ENCODE measurements around the gene GUCD1. TPM values are rescaled to one million over a fixed set of nuclear protein-coding genes. Genes with fewer than 3 reads are reported as not detected.

GUCD1 gene
- total RNA-seq, 4 donors from 2014 or later = 51.6 to 89.7 (median 74.2) TPM

DNA sequence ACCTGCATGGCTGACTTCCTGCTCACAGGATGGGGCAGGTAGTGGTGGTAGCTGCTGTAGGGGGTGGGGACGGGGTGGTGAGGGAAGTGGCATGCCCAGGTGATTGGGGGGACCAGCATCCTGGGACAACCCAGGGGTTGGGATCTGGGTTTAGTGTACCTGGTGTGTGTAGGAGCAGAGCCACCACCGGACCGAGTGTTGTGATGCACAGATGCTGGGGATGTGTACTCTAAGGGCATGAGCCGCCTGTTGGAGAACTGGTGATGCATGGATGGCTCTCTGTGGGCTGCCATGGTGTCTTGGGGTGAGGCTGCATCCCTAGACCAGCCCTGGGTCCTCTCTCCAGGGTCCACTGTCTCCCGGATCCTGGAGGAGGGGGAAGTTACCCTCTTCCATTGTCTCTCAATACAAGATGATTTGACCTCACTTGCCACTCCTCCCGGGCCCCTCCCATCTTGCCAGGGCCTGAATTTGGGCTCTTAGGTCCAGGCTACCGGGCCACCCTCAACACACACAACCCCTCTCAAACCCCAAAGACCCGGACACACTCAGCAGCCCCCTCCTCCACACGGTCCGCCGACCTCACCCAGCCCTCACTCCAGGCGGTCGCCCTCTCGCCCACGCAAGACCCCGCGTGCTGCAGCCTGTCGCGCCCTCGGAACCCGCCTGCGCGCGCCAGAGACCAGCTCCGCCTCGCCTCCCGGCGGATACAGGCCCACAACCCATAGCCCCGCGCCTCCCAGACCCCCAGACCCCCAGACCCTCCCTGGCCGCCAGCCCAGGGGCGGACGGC is 37.3 kb upstream of the GUCD1 start:
- 14 to 16% methylated on average over 13 to 17 of the region's 33 CpGs for WGBS, 2 donors

DNA sequence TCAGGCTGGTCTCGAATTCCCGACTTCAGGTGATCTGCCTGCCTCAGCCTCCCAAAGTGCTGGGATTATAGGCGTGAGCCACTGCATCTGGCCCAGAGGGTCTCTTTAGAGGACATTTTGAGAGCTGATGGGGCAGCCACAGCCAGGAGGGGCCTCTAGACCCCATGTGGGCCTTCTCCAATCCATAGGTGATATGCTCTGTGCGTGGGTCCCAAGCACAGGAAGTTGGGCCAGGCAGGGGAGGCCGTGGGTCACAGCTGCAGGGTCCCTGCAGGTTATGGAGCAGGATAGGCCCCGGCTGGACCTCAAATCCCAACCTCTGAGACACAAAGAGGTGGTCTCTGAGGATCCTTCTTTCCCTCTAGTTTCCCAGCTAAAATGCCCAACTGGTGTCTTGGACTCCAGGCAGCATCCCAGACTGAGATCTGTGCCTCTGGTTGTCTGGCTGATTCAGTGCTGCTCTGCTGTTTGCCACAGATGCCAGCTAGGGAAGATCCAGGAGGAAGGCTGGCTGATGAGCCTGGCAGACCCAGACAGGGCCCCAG is 36.4 kb upstream of the GUCD1 start:
- Histone ChIP-seq H3K27me3 (no peaks in the 10 kb centered on the region), H3K27ac (peak overlapping the region in 1 of 3 donors; percentile 7), H3K4me1 (peaks cover 43 to 61% of the 10 kb centered on the region in 2 donors), H3K36me3 (peaks cover 0 to 4% of the 10 kb centered on the region in 2 donors), H3K4me3 (replicated peaks in 1 of 3) (no peak overlapping the region), H3K9me3 (no peaks in the 10 kb centered on the region)
- TF ChIP-seq, protein P1, sequence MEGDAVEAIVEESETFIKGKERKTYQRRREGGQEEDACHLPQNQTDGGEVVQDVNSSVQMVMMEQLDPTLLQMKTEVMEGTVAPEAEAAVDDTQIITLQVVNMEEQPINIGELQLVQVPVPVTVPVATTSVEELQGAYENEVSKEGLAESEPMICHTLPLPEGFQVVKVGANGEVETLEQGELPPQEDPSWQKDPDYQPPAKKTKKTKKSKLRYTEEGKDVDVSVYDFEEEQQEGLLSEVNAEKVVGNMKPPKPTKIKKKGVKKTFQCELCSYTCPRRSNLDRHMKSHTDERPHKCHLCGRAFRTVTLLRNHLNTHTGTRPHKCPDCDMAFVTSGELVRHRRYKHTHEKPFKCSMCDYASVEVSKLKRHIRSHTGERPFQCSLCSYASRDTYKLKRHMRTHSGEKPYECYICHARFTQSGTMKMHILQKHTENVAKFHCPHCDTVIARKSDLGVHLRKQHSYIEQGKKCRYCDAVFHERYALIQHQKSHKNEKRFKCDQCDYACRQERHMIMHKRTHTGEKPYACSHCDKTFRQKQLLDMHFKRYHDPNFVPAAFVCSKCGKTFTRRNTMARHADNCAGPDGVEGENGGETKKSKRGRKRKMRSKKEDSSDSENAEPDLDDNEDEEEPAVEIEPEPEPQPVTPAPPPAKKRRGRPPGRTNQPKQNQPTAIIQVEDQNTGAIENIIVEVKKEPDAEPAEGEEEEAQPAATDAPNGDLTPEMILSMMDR (IDR thresholded peaks at IDR 0.05) = no peak
- no peak for TF ChIP-seq POLR2A (IDR thresholded peaks at IDR 0.05)
- WGBS, 2 donors = 92 to 100% methylated on average over 2 to 6 of the region's 6 CpGs
- DNase-seq = no peak
- intact Hi-C loops (cut with DNase I) = no loop called here

More for the DNA sequence above, 37.3 kb upstream of the GUCD1 start:
- peak; percentile 42 to 54 for DNase-seq
- peaks cover 43 to 61% of the 10 kb centered on the region in 2 donors for H3K4me1 ChIP-seq
- TF ChIP-seq, protein P1 (IDR thresholded peaks at IDR 0.05) = no peak
- TF ChIP-seq POLR2A (IDR thresholded peaks at IDR 0.05) = no peak
- peak overlapping the region; percentile 24 to 84 (median 59) for H3K4me3 ChIP-seq (replicated peaks in 1 of 3)
- H3K27ac ChIP-seq = peak overlapping the region; percentile 86 to 90 (median 86)
- no peaks in the 10 kb centered on the region for H3K27me3 ChIP-seq
- H3K36me3 ChIP-seq = peaks cover 0 to 4% of the 10 kb centered on the region in 2 donors
- intact Hi-C loops (cut with DNase I) = no loop called here
- H3K9me3 ChIP-seq = no peaks in the 10 kb centered on the region

DNA sequence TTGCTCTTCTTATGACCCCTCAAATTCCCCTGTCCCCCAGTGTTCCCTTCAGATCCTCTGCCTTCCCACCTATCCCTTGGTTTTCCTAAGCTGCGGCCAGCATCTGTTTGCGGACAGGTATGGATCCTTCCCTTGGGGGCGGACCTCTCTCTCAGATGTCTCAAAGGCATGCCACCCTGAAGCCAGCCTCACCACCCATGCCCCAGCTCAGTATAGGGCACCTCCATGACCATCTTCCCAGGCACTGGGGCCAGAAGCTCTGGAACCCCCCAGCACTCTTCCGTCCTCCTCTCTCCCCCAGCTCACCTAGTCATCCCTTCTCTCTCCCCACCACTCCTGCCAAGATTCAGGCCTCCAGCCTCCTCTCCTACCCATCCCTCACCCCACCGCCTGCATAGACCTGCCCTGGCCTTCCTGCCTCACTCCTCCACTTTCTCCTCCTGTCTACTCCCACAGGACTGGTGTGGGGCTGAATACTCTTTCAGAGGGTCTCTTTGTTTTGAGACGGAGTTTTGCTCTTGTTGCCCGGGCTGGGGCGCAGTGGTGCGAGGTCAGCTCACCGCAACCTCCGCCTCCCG is 35.7 kb upstream of the GUCD1 start:
- intact Hi-C loops (cut with DNase I) = no loop called here
- WGBS, 2 donors = 97 to 98% methylated on average over 12 of the region's 12 CpGs
- no peak for DNase-seq
- TF ChIP-seq POLR2A (IDR thresholded peaks at IDR 0.05) = no peak
- TF ChIP-seq, protein P1 (IDR thresholded peaks at IDR 0.05) = no peak
- no peaks in the 10 kb centered on the region for H3K9me3 ChIP-seq
- H3K4me1 ChIP-seq = peaks cover 43 to 56% of the 10 kb centered on the region in 2 donors
- no peaks in the 10 kb centered on the region for H3K27me3 ChIP-seq
- H3K4me3 ChIP-seq (replicated peaks in 1 of 3) = no peak overlapping the region
- no peak overlapping the region for H3K27ac ChIP-seq
- peaks cover 0 to 4% of the 10 kb centered on the region in 2 donors for H3K36me3 ChIP-seq

DNA sequence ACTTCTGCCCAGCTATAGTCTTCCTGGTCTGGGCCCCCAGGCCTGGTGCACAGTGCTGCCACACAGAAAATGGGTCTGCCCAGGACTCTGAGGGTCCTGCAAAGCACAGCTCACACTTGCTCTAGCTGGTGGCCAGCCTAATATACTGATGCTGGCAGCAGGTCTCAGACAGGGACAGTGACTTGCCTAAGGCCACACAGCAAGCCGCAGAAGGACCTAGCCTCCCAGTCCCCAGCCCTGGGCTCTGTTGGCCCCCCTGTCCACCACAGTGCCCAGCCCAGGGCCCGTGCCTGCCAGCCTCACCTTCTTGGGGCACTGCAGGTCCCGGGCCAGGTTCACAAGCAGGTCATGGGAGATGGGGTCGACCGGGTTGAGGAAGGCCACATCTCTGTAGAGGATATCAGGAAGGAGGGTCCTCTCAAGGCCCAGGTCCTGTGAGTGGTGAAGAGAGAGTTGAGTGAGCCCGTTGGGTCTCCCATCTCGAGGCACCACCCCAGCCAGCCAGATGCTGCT is 34.6 kb upstream of the GUCD1 start:
- Histone ChIP-seq H3K36me3 (peaks cover 0 to 4% of the 10 kb centered on the region in 2 donors), H3K4me3 (replicated peaks in 1 of 3) (no peak overlapping the region), H3K9me3 (no peaks in the 10 kb centered on the region), H3K4me1 (peaks cover 36 to 46% of the 10 kb centered on the region in 2 donors), H3K27ac (peak overlapping the region in 1 of 3 donors; percentile 72), H3K27me3 (no peaks in the 10 kb centered on the region)
- 93 to 95% methylated on average over 3 to 7 of the region's 7 CpGs for WGBS, 2 donors
- no peak for DNase-seq
- TF ChIP-seq POLR2A (IDR thresholded peaks at IDR 0.05) = no peak
- TF ChIP-seq, protein P1 (IDR thresholded peaks at IDR 0.05) = no peak
- intact Hi-C loops (cut with DNase I) = no loop called here
